ENCODE results near the gene CLDN19.
"Not testable (repeated sequence)": the region's sequence is repeated elsewhere in the genome, so short reads cannot be mapped to it uniquely, and the experiment has no call there.

Gene CLDN19

DNA sequence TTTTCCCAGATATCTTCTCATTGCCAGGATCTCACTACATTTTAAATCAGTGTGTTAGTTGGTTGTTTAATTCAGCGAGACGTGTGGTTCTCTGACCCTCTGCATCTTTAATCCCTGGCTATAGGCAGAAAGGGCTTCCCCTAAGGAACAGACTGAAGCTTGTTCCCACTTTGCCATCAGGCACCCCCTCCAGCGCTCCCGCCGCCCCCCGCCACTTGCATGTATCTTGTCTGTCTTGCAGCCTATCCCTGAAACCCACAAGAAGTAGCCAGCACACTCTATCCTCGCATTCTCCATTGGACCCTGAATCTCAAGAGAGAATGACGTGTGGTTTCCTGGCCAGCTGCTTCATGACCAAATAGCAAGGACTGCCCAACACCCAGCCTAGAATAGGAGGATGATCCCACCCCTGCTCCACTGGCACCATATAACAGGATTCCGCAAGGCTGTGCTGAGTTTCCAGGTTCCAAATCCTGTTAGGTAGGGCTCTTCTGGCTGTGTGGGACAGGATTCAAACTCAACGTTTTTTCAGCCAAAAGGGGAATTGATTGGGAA lies 7.8 kb downstream of the CLDN19 start:
- TF ChIP-seq, protein P1, sequence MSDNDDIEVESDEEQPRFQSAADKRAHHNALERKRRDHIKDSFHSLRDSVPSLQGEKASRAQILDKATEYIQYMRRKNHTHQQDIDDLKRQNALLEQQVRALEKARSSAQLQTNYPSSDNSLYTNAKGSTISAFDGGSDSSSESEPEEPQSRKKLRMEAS (IDR thresholded peaks at IDR 0.05; ENCODE audit: low read depth, low read length), result no peak
- TF ChIP-seq, protein P2, sequence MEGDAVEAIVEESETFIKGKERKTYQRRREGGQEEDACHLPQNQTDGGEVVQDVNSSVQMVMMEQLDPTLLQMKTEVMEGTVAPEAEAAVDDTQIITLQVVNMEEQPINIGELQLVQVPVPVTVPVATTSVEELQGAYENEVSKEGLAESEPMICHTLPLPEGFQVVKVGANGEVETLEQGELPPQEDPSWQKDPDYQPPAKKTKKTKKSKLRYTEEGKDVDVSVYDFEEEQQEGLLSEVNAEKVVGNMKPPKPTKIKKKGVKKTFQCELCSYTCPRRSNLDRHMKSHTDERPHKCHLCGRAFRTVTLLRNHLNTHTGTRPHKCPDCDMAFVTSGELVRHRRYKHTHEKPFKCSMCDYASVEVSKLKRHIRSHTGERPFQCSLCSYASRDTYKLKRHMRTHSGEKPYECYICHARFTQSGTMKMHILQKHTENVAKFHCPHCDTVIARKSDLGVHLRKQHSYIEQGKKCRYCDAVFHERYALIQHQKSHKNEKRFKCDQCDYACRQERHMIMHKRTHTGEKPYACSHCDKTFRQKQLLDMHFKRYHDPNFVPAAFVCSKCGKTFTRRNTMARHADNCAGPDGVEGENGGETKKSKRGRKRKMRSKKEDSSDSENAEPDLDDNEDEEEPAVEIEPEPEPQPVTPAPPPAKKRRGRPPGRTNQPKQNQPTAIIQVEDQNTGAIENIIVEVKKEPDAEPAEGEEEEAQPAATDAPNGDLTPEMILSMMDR (IDR thresholded peaks at IDR 0.05; ENCODE audit: low read depth, low read length), result no peak
- TF ChIP-seq POLR2A (IDR thresholded peaks at IDR 0.05; ENCODE audit: extremely low read depth, insufficient read length) (no peak), MYC (IDR thresholded peaks at IDR 0.05; ENCODE audit: low read depth, low read length) (no peak)
- DNase-seq (ENCODE audit: low read depth), result no peak
- no peak overlapping the region for H3K4me3 ChIP-seq (ENCODE audit: low read depth, low read length)

DNA sequence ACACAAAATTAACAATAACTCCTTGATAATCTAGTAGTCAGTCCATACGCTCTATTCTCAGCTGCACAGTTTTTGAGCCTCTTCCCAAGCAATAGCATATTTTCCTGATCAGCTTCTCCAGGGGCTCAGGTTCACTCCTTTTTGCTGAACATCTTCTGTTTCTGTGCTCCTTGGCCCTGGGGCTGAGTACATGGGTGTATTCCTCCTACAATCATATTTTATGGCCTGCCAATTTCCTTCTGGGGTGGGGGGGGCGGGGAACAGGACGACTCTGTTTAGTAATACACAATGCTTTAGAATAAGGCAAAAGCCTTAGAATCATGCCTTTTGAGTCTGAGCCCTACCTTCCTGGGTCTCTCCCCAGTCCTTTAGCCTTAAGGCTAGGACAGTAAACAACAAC lies 8.5 kb downstream of the CLDN19 start:
- DNase-seq (ENCODE audit: low read depth), result no peak
- H3K4me3 ChIP-seq (ENCODE audit: low read depth, low read length), result no peak overlapping the region
- TF ChIP-seq POLR2A (IDR thresholded peaks at IDR 0.05; ENCODE audit: extremely low read depth, insufficient read length) (no peak), MYC (IDR thresholded peaks at IDR 0.05; ENCODE audit: low read depth, low read length) (no peak)
- TF ChIP-seq, protein P2 (IDR thresholded peaks at IDR 0.05; ENCODE audit: low read depth, low read length), result no peak
- TF ChIP-seq, protein P1 (IDR thresholded peaks at IDR 0.05; ENCODE audit: low read depth, low read length), result no peak

DNA sequence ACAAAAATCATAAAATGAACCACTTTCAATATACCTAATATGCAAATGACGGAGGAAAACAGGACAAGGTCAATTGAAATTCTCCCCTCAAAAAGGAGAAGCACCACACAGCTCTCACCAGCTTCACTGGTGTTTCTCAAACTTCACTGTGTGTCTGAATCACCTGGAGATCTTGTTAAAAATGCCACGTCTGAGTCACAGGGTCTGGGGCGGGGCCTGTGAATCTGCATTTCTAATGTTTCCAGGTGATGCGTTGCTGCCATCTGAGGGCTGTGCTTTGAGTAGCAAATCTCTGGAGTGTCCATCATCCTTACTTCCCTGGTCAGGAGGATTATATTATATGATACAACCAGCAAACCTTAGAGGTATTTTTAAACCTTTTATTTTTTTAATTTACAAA lies 9.0 kb downstream of the CLDN19 start:
- peak; percentile 58 for DNase-seq (ENCODE audit: low read depth)
- H3K4me3 ChIP-seq (ENCODE audit: low read depth, low read length), result no peak overlapping the region
- TF ChIP-seq MYC (IDR thresholded peaks at IDR 0.05; ENCODE audit: low read depth, low read length), result no peak

DNA sequence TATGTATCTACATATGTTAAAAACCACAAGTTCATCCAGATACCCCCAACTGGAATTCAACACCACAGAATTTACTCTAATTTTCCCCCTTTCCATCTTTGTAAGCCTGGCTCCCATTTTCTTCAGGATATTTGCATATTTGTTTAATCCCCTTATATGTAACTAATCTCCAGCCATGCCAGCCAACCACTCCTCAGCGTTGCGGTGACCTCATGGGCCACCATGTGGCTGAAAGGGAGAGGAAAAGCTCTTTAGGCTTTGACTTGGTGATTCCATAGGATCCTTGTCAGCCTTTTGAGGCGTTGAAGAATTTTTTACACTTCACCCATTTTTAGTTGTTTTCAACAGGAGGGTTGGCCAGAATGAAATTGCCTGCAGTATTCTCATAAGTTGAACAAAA lies 10.0 kb downstream of the CLDN19 start:
- TF ChIP-seq MYC (IDR thresholded peaks at IDR 0.05; ENCODE audit: low read depth, low read length), result no peak
- TF ChIP-seq, protein P1 (IDR thresholded peaks at IDR 0.05; ENCODE audit: low read depth, low read length), result no peak
- TF ChIP-seq, protein P2 (IDR thresholded peaks at IDR 0.05; ENCODE audit: low read depth, low read length), result no peak
- TF ChIP-seq POLR2A (IDR thresholded peaks at IDR 0.05; ENCODE audit: extremely low read depth, insufficient read length), result no peak
- H3K4me3 ChIP-seq (ENCODE audit: low read depth, low read length), result no peak overlapping the region
- no peak for DNase-seq (ENCODE audit: low read depth)

DNA sequence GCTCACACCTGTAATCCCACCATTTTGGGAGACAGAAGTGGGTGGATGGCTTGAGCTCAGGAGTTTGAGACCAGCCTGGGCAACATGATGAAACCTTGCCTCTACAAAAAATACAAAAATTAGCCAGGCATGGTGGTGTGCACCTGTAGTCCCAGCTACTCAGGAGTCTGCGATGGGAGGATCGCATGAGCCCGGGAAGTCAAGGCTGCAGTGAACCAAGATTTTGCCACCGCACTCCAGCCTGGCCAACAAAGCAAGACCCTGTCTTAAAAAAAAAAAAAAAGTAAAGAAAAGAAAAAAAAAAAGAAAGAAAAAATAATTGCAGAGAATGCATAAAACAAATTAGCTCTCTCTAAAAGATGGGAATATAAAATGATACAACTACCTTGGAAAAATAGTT lies 14.2 kb downstream of the CLDN19 start:
- H3K4me3 ChIP-seq (ENCODE audit: low read depth, low read length); DNase-seq (ENCODE audit: low read depth): not testable (repeated sequence)

DNA sequence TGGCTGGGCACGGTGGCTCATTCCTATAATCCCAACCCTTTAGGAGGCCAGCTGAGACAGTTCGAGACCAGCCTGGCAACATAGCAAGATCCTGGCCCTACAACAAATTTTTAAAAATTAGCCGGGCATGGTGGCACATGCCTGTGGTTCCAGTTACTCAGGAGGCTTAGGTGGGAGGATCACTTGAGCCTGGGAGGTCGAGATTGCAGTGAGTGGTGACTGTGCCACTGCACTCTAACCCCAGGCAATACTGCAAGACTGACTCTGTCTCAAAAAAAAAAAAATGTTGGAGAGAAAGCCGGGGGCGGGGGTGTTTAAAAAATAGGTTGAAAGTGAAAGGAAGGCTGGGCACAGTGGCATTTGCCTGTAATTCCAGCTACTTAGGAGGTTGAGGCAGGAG lies 16.5 kb downstream of the CLDN19 start:
- H3K4me3 ChIP-seq (ENCODE audit: low read depth, low read length), result no peak overlapping the region
- DNase-seq (ENCODE audit: low read depth), result no peak
- TF ChIP-seq, protein P1 (IDR thresholded peaks at IDR 0.05; ENCODE audit: low read depth, low read length), result no peak
- TF ChIP-seq POLR2A (IDR thresholded peaks at IDR 0.05; ENCODE audit: extremely low read depth, insufficient read length) (no peak), MYC (IDR thresholded peaks at IDR 0.05; ENCODE audit: low read depth, low read length) (no peak)
- TF ChIP-seq, protein P2 (IDR thresholded peaks at IDR 0.05; ENCODE audit: low read depth, low read length), result no peak

DNA sequence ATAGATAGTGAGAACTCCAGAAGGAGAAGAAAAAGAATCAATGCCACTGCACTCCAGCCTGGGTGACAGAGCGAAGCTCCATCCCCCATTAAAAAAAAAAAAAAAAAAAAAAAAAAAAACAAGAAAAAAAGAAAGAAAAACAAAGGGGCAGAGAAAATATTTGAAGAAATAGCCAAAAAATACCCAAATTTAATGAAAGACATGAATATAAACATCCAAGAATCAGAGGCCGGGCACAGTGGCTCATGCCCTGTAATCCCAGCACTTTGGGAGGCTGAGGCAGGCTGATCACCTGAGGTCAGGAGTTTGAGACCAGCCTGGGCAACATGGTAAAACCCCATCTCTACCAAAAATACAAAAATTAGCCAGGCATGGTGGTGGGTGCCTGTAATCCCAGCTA lies 17.6 kb downstream of the CLDN19 start:
- DNase-seq (ENCODE audit: low read depth); H3K4me3 ChIP-seq (ENCODE audit: low read depth, low read length): not testable (repeated sequence)

All from NB4 (cell line).